ENCODE results near the gene TUSC7. TPM values are rescaled to one million over a fixed set of nuclear protein-coding genes. Genes with fewer than 3 reads are reported as not detected.

Gene TUSC7
- total and polyA plus RNA-seq, 2 of the 4 experiments (the other 2 are of a cell fraction), result not detected

GRCh38 chr3:116740293-116740692, 30.7 kb downstream of the TUSC7 start:
- H3K27me3 ChIP-seq (ENCODE audit: control insufficient read depth, insufficient read depth, low read length), result no peaks in the 10 kb centered on the region
- ChIA-PET POLR2A (ENCODE audit: unreplicated experiment) (no interaction called here), CTCF (no interaction called here)
- no peak overlapping the region for H3K14ac ChIP-seq (replicated peaks; ENCODE audit: low read depth, low read length)
- no peak overlapping the region for H2BK5ac ChIP-seq (ENCODE audit: low read depth, low read length, poor library complexity, severe bottlenecking)
- intact Hi-C loops (cut with micrococcal nuclease) (no loop called here), in situ Hi-C loops (cut with MboI; ENCODE audit: low sequenced_read_pairs) (no loop called here), dilution Hi-C loops (cut with HindIII; ENCODE audit: low sequenced_read_pairs, unreplicated experiment) (no loop called here)
- H2AK9ac ChIP-seq (replicated peaks; ENCODE audit: low read depth, low read length, poor library complexity), result no peak overlapping the region
- H4K91ac ChIP-seq (ENCODE audit: insufficient read depth, low read depth, low read length), result no peak overlapping the region
- H3K9me1 ChIP-seq (ENCODE audit: insufficient read depth, low read length), result no peaks in the 10 kb centered on the region
- no peak overlapping the region for H3K56ac ChIP-seq (ENCODE audit: extremely low read depth, insufficient read depth, low read length)
- no peak overlapping the region for H3K4me2 ChIP-seq (ENCODE audit: low read depth, low read length)
- no peak overlapping the region for H3K9ac ChIP-seq (ENCODE audit: low read depth, low read length)
- no peaks in the 10 kb centered on the region for H4K20me1 ChIP-seq (ENCODE audit: insufficient read depth, low read length)
- no peaks in the 10 kb centered on the region for H3K9me3 ChIP-seq (ENCODE audit: control insufficient read depth, insufficient read depth, low read length)
- H3K18ac ChIP-seq (ENCODE audit: low read depth, low read length), result no peak overlapping the region
- DNase-seq, result no peak
- H2AK5ac ChIP-seq (ENCODE audit: low read depth, low read length), result no peak overlapping the region
- H3K79me1 ChIP-seq (ENCODE audit: low read depth in 1 of 2, low read length in 2 of 2), result no peaks in the 10 kb centered on the region
- no peak overlapping the region for H2BK15ac ChIP-seq (ENCODE audit: low read depth, low read length)
- no peak overlapping the region for H2AFZ ChIP-seq (replicated peaks; ENCODE audit: low read length, poor library complexity)
- H3K4me1 ChIP-seq (ENCODE audit: control insufficient read depth, insufficient read depth, low read length), result no peaks in the 10 kb centered on the region
- WGBS, 2 experiments (ENCODE audit: extremely low coverage in 2 of 2, insufficient read length in 1 of 2), result no CpG with 5 or more reads among the region's 2 CpGs
- ATAC-seq (ENCODE audit: low read depth), result no peak
- H3K27ac ChIP-seq (ENCODE audit: insufficient read depth, low read length), result no peak overlapping the region
- no peak overlapping the region for H4K8ac ChIP-seq (ENCODE audit: low read depth in 2 of 2, low read length in 2 of 2)
- no peak overlapping the region for H2BK20ac ChIP-seq (ENCODE audit: low read depth, low read length)
- H3K4ac ChIP-seq (ENCODE audit: low read depth, low read length), result no peak overlapping the region
- H3K36me3 ChIP-seq (ENCODE audit: control insufficient read depth, insufficient read depth, low read length), result no peaks in the 10 kb centered on the region
- no peak overlapping the region for H3K4me3 ChIP-seq (ENCODE audit: insufficient read depth, low read depth, low read length)
- BruUV-seq (replicated peaks), result no TSS peak
- TF ChIP-seq RAD21 (IDR thresholded peaks at IDR 0.05; ENCODE audit: low read length), result no peak
- peak; percentile 78 for TF ChIP-seq MAFK (IDR thresholded peaks at IDR 0.05; ENCODE audit: low read depth, low read length)
- no peak overlapping the region for H2BK120ac ChIP-seq (ENCODE audit: low read depth, low read length)
- no peak overlapping the region for H4K5ac ChIP-seq (ENCODE audit: low read depth, low read length)
- H3K23ac ChIP-seq (ENCODE audit: low read depth, low read length), result no peak overlapping the region
